GM18909 (cell line): Measurements from ENCODE around the gene C10orf95.
"Not testable (repeated sequence)": the region's sequence is repeated elsewhere in the genome, so short reads cannot be mapped to it uniquely, and the experiment has no call there.

Experiments used
- ATAC-seq: cut with Tn5 transposase; IDR thresholded peaks from one replicate; pipeline ENCODE4 v1.9.1; 2021; ENCODE audit warnings: mild to moderate bottlenecking; ENCODE audit not compliant: unreplicated experiment, poor library complexity

Gene C10orf95, protein sequence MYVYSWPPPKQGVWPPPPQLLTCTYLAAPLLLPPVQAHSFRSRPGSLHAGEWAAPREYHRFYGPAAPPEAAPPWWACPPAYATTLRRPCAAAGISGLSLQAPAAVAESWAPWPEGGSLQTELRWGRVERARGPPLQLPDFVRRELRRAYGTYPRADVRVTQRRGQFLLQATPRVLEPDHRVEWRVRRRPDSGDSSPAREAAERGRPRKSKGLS

DNA sequence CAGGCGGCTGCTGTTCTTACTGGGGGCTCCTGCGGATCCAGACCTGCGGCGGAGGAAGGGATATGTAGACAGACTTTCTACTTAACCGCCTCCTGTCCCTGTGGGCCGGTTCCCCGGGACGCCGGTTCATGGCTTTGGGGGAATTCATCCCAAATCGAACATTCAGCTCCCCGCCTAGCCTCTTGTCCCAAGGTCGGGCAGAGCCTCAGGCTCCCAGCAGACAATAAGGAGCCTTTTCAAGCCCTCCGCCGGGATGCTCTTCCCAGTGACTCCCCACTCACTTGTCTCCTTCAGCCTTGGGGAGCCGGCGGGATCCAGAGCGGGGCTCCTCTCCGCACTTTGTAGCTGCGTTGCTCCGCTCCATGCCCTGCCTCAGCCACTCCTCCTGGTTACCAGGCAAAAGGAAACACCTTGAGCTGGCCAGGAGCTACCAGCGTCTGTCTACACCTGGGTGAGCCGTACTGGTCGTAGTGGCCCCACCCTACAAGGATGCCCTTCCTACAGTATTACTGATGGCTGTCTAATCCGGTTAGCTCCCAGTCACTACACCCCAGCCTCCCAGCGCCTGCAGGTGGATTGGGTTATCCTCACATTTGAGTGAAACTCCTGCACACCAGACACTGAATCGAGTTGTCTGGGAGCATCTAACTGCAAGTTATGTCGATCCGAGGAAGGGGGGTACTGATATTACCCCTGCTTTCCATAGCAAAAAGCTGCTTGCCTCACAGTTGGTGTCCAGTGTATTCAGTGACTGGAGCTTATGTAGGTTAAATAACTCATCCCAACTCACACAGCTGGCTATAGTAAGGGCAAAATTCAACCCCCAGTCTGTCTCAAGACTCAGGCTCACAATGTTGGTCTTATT, at the start of gene C10orf95:
Gene C10orf95, minus strand, starts transcription at position 439 of the 865 bp plus-strand sequence. CDS start 450 bp downstream, outside the sequence.
- ATAC-seq, result no peak

DNA sequence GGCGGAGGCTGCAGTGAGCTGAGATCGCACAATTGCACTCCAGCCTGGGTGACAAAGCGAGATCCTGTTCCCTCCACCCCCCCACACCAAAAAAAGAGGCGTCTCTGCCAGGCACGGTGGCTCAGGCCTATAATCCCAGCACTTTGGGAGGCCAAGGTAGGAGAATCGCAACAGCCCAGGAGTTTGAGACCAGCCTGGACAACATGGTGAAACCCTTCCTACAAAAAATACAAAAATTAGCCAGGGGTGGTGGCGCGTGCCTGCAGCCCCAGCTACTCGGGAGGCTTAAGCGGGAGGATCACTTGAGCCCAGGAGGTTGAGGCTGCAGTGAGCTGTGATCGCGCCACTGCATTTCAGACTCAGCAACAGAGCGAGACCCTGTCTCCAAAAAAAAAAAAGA, 49.3 kb upstream of the C10orf95 start:
- ATAC-seq, result not testable (repeated sequence)

DNA sequence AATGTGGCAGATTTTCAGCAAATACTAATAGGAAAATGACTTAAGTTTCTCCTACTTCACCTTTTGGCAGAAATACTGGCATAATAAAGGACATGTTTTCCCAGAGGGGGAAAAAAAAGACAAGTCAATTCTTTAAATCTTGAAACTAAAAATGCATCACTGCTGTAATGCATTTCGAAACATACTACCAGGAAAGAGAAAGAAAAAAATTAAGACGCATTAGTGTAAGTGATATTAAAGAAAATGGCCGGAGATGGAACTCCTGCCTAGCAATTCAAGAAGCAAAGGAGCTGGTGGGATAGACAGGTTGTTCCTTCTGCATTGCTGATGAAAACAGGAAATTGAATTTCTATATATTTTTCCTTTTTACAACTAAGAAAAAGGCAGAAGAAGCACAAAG, 48.0 kb upstream of the C10orf95 start:
- ATAC-seq, result no peak

DNA sequence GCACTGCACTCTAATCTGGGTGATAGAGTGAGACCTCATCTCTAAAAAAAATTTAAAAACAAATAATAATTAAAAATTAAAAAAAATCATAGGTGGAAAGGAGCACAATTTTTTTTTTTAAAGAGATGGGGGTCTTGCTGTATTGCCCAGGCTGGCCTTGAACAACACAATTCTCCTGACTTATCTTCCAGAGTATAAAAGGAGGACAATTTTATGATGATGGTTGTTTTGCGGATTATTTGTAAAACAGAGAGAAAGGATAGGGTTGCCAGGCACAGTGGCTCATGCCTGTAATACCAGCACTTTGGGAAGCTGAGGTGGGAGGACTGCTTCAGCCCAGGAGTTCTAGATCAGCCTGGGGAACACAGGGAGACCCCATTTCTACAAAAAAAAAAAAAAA, 46.2 kb upstream of the C10orf95 start:
- no peak for ATAC-seq

DNA sequence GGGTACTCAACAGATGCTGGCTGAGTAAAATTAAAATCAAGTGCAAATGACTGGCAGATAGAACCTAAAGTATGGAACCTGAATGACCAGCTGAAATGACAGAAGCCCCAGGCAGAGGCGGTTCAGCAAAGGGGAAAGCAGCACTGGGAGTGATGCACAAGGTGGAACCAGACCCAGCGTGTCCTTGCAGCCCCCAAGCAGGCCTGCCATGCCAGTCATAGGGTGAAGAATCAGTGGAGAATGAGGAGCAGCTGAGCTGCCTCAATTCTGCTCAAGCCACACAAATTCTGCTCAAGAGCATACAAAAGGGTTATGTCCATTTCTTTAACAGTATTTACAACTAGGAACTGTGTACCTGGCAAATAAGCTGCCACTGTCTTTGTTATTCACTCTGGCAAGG, 42.4 kb upstream of the C10orf95 start:
- ATAC-seq, result no peak

DNA sequence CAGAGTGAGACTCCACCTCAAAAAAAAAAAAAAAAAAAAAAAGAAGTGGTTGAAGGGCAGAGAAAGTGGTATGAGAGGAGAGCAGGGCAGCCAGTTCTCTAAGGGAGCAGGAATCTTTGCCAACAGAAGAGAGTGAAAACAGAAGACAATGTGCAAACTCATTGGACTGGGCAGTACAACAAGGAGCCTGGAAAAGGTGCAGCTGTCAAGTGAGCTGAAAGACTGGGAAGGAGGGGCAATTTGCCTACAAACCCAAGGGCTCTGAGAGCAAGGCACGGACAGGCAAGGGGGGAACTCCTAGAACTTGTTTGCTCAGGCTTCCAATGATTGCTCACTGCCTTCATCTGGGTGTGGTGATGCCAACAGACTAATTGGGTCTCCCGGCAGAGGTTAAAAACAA, 41.6 kb upstream of the C10orf95 start:
- no peak for ATAC-seq

DNA sequence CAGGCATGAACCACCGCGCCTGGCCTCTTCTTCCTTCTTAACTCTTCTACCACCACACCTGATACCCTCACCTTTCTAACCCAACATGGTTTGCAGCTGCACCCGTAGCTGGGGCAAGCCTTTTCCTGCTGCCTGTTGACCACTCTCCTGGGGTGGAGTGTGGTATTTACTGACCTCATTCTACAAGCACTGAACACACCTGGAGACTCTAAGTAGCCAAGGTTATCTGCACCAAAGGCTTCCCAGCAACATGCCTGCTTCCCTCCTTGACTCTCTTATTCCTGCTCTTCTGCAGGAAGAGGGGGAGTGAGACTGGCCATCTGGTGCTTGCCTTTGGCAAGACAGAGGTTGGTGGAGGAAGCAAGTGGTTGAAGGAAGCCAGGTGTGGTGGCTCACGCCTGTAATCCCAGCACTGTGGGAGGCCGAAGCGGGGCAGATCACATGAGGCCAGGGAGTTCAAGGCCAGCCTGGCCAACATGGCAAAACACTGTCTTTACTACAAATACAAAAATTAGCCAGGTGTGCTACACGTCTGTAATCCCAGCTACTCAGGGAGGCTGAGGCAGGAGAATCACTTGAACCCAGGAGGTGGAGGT, 41.1 kb upstream of the C10orf95 start:
- ATAC-seq, result no peak

DNA sequence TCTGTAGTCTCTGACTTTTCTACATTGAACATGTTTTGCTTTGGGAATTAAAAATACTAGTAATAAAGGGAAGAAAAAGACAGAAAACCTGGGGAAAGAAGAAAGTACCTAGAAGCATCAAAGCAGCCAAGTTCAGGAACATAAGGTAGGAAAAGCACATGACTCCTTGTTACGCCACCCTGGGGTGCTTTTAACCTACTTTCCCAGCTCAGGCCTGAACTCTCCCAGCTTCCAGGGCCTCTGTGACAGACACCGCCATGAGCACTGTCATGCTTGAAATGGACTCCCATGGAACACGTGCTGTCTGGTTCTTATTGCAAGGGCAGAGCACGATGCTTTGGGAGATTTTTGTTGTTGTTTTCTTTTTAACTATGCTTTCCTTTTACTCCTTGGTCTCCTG, 39.8 kb upstream of the C10orf95 start:
- ATAC-seq, result no peak

DNA sequence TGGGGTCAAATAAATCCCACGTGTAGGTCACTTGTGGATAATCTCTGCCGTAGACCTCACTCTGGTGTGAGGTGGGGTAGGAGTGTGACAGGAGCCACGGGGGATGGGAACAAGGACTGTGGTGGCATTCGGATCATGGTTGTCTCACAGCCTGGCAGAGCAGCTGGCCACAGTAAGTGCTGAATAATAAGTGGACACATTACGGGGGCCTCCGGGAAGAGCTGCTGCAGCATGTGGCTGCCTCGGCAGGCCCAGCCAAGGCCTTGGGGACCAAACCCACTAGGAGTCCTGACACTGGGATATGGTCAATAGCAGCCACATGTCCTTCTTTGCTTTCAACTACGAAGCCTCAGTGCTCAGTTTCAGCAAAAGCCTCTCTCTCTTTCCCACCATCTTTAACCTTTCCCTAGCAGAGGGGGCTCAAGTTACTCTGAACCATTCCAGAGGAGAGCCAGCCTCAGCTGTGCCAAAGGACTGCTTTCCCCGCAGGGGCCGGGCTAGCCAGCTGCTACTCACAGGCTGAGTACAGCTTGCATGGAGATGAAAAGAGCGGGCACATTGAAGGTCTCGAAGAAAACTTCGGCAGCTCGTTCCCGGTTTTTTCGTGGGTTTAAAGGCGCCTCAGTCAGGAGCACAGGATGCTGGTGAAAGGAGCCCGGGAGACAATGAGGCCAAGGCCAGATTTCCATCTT, 33.9 kb upstream of the C10orf95 start:
- ATAC-seq, result no peak

DNA sequence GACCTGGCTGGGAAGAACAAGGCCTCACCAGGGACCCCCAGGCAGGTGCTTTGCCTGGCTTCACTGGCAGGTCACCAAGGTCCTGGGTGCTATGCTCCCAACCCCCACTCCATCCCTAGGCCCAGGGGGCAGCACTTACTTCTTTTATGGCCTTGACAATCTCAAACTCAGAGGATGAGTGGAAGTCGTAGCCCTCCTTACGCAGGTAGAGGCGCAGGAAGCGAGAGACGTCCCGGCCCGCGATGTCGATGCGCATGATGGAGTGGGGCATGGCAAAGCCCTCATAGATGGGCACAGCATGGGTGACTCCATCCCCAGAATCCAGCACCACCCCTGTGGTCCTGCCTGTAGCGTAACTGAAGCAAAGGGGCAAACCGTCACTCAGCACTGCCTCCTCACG, 32.7 kb upstream of the C10orf95 start:
- no peak for ATAC-seq

DNA sequence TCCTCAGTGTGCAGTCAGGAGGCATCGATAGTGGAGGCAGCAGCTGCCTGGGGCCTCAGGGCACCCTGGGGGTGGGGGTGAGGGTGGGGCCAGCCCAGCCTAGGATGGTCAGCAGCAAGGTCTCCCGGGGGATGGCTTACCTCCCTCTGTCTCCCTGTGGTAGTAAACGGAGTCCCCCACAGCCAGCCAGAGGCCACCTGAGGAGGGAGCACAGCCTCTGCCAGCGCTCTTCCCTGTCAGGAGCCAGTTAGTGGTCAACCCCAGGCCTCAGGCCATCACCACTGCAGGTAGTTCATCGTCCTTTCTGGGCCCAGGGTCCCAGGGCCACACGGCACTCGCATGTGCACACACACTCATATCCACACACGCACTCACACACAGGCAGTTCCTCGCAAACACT, 29.1 kb upstream of the C10orf95 start:
- no peak for ATAC-seq

DNA sequence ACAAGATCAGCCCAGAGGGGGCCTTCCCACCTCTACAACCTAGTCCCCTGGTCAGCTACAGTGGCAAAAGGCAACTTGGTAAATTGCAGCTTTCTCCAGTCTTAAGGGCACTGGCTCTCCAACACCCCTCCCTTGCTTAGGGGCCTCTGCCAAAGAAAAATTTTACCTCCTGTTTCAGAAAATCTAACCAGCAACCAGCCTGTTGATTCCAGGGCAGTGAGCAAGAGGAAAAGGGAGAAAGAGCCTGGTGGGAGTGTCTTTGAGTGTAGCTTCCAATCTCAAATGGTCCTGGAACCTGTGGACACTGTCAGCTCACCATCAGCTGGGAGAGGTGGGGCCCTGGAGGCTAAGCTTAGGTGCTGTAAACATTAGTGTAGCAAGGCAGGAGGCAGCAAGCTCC, 28.3 kb upstream of the C10orf95 start:
- ATAC-seq, result no peak

DNA sequence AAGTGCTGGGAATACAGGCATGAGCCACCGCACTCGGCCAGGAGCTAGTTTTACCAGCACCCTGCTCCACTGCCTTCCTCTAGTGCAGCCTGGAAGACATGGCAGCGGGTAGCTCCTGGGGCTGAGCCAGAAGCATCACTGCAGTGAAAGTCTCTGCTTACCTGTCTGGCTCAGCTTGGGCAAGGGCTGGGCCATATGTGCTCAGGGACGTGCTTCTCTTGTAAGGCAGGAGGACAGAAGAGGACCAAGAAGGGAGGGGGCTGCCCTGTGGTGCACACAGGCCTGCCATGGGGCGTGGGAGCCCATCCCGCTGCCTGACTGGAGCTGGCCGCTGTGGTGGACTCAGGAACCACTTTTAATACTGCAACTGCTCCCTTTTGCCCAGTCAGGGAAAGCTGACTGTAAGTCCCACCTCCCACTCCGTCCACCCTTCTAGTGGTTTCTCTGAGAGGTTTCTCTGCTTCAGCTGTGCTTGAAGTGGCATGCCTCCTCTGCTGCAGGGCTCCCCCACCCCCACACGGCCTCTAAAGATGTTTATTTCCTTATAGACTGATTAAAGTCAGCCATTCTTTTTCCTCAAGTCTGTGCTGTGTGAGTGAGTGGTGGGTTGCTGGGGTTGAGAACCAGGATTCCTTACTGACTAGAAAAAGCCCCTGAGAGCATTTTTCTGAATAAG, 25.3 kb upstream of the C10orf95 start:
- no peak for ATAC-seq

DNA sequence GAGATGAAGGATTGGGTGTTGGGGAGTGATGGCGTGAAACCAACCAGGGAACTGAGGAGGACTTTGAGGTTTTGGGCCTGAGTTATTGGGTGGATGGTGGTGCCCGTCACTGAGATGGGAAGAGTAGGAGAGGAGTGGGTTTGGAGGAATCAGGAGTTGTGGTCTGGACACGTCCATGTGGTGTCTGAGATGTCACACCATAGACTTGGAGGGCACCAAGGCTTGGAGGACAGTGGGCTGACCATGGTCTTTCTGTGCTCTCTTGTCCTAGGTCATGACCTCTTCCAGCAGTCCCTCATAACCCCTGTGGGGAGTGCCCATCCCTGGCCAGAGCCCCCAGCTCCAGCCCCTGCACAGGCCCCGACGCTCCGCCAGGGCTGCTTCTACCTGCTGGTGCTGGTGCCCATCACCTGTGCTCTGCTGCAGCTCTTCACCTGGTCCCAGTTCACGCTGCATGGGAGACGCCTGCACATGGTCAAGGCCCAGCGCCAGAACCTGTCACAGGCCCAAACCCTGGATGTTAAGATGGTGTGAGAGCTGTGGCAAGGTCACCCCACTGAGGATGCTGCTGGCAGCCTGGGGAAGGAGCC, 24.2 kb upstream of the C10orf95 start:
- ATAC-seq, result no peak

DNA sequence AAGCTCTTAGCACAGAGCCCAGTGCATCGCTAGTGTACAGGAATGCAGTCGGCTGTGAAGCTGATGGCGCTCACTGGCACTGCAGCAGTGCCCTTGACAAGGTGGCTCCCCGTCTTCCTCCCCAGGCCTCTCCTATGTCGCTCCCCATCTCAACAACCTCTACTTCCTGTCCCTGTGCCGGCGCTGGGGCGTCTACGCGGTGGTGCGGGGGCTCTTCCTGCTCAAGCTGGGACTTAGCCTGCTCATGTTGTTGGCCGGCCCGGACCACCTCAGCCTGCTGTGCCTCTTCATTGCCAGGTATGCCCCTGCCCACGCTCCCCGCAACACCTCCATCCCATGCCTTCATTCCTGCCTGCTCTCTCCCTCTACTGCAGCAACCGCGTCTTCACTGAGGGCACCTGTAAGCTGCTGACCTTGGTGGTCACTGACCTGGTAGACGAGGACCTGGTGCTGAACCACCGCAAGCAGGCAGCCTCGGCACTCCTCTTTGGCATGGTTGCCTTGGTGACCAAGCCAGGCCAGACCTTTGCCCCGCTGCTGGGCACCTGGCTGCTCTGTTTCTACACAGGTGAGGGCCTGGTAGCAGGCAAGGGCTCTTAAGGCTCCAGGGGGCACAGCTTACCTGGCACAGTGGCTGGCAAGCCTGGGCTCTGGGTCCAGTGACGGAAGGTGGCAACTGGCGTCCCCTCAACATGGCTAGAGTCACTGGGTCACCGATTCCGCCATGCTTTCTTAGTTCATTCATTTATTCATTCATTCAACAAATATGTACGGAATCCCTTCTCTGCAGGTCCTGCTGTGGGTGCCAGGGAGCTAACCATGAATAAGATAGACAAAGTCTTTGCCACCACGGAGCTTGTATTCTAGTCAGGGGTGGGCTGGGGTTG, 22.3 kb upstream of the C10orf95 start:
- no peak for ATAC-seq

DNA sequence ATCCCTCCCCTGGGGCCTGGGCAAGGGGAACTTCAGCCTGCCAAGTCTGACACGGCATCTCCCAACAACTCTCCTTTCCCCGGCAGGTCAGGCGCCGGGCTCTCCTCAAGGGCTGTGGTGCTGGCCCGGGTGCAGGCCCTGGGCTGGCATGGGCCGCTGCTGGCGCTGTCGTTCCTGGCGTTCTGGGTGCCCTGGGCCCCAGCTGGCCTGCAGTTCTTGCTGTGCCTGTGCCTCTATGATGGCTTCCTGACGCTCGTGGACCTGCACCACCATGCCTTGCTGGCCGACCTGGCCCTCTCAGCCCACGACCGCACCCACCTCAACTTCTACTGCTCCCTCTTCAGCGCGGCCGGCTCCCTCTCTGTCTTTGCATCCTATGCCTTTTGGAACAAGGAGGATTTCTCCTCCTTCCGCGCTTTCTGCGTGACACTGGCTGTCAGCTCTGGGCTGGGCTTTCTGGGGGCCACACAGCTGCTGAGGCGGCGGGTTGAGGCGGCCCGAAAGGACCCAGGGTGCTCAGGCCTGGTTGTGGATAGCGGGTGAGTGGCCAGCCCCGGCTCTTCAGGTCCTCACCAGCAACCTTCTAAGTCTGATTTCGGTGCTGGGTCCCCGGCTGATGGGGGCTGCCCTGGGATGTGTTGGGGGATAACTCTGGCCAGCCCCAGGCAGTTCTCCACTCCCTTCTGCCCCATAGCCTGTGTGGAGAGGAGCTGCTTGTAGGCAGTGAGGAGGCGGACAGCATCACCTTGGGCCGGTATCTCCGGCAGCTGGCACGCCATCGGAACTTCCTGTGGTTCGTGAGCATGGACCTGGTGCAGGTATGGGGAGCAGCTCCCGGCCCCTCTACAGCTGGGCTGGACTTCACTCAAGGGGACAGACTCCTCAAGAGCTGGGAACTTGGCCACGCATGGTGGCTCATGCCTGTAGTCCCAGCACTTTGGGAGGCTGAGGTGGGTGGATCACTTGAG, 19.5 kb upstream of the C10orf95 start:
- no peak for ATAC-seq

DNA sequence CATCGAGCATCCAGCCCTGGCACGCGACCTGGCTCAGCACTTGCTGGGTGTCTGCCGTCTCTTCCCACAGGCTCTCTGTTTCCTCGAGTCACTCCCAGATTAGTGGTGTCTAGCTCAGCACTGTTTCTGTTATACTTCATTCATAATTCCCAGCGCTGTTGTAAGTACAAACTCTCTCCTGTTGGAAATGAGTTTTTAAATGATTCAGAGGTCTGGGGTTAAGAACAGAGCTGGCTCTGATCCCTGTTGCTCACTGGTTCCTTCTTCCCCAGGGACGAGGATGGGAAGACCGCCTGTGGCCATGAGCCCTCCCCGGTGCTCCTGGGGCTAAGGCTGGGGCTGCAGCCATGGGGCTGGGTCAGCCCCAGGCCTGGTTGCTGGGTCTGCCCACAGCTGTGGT, 17.3 kb upstream of the C10orf95 start:
- ATAC-seq, result no peak

DNA sequence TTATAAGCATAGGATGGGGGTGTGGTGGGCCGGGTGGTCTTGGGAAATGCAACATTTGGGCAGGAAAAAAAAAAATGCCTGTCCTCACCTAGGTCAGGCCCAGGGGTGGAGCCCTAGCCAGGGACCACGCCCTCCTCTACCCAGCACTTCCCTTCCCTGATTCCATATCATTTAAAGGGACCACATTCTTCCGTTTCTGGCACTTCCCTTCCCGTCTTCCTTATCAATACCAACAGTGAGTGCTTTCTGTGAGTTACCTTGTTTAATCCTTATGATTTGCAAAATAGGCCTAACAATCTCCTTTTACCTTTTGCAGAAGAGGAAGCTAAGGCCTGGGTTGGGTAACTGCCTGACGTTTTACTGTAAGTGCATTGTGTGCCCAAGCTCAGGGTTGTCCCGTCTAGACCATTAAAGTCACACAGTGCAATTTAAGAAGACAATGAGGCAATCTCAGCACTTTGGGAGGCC, 16.7 kb upstream of the C10orf95 start:
- ATAC-seq, result no peak
